ENCODE measurements around the gene TMEM63C.

TMEM63C gene

GRCh38 chr14:77214216-77214615 lies 32.6 kb downstream of the TMEM63C start:
- DNase-seq (ENCODE audit: insufficient read length) (no peak), FAIRE-seq (no peak)
- TF ChIP-seq POLR2A (IDR thresholded peaks at IDR 0.05; ENCODE audit: low read depth, low read length) = no peak
- no peak for TF ChIP-seq POLR2AphosphoS5 (IDR thresholded peaks at IDR 0.05; ENCODE audit: low read depth, low read length)
- no peak for TF ChIP-seq TAF1 (IDR thresholded peaks at IDR 0.05; ENCODE audit: borderline replicate concordance, low read depth, low read length)

GRCh38 chr14:77217551-77217950 lies 36.0 kb downstream of the TMEM63C start:
- FAIRE-seq (no peak), DNase-seq (ENCODE audit: insufficient read length) (no peak)
- TF ChIP-seq POLR2AphosphoS5 (IDR thresholded peaks at IDR 0.05; ENCODE audit: low read depth, low read length) = no peak
- TF ChIP-seq POLR2A (IDR thresholded peaks at IDR 0.05; ENCODE audit: low read depth, low read length) = no peak
- TF ChIP-seq TAF1 (IDR thresholded peaks at IDR 0.05; ENCODE audit: borderline replicate concordance, low read depth, low read length) = no peak

- DNase-seq (ENCODE audit: insufficient read length) (no peak), FAIRE-seq (no peak)
- TF ChIP-seq POLR2AphosphoS5 (IDR thresholded peaks at IDR 0.05; ENCODE audit: low read depth, low read length) (no peak), POLR2A (IDR thresholded peaks at IDR 0.05; ENCODE audit: low read depth, low read length) (no peak), TAF1 (IDR thresholded peaks at IDR 0.05; ENCODE audit: borderline replicate concordance, low read depth, low read length) (no peak)
Observed at GRCh38 chr14:77219591-77219990, 38.0 kb downstream of the TMEM63C start.

- DNase-seq (ENCODE audit: insufficient read length) = no peak
- FAIRE-seq = no peak
- TF ChIP-seq POLR2A (IDR thresholded peaks at IDR 0.05; ENCODE audit: low read depth, low read length) (no peak), POLR2AphosphoS5 (IDR thresholded peaks at IDR 0.05; ENCODE audit: low read depth, low read length) (no peak), TAF1 (IDR thresholded peaks at IDR 0.05; ENCODE audit: borderline replicate concordance, low read depth, low read length) (no peak)
Observed at GRCh38 chr14:77220246-77221017, 38.8 kb downstream of the TMEM63C start.

- no peak for DNase-seq (ENCODE audit: insufficient read length)
- no peak for TF ChIP-seq POLR2AphosphoS5 (IDR thresholded peaks at IDR 0.05; ENCODE audit: low read depth, low read length)
- TF ChIP-seq POLR2A (IDR thresholded peaks at IDR 0.05; ENCODE audit: low read depth, low read length) = no peak
- TF ChIP-seq TAF1 (IDR thresholded peaks at IDR 0.05; ENCODE audit: borderline replicate concordance, low read depth, low read length) = no peak
- no peak for FAIRE-seq
Observed at GRCh38 chr14:77221241-77221871, 39.8 kb downstream of the TMEM63C start.

- FAIRE-seq (no peak), DNase-seq (ENCODE audit: insufficient read length) (no peak)
- TF ChIP-seq POLR2AphosphoS5 (IDR thresholded peaks at IDR 0.05; ENCODE audit: low read depth, low read length) = no peak
- TF ChIP-seq TAF1 (IDR thresholded peaks at IDR 0.05; ENCODE audit: borderline replicate concordance, low read depth, low read length) = no peak
- no peak for TF ChIP-seq POLR2A (IDR thresholded peaks at IDR 0.05; ENCODE audit: low read depth, low read length)
Observed at GRCh38 chr14:77222546-77223225, 41.1 kb downstream of the TMEM63C start.

- no peak for FAIRE-seq
- no peak for DNase-seq (ENCODE audit: insufficient read length)
- TF ChIP-seq POLR2A (IDR thresholded peaks at IDR 0.05; ENCODE audit: low read depth, low read length) (no peak), POLR2AphosphoS5 (IDR thresholded peaks at IDR 0.05; ENCODE audit: low read depth, low read length) (no peak), TAF1 (IDR thresholded peaks at IDR 0.05; ENCODE audit: borderline replicate concordance, low read depth, low read length) (no peak)
Observed at GRCh38 chr14:77224212-77224611, 42.6 kb downstream of the TMEM63C start.

GRCh38 chr14:77225254-77225653 lies 43.7 kb downstream of the TMEM63C start:
- FAIRE-seq (no peak), DNase-seq (ENCODE audit: insufficient read length) (no peak)
- TF ChIP-seq POLR2A (IDR thresholded peaks at IDR 0.05; ENCODE audit: low read depth, low read length) (no peak), TAF1 (IDR thresholded peaks at IDR 0.05; ENCODE audit: borderline replicate concordance, low read depth, low read length) (no peak), POLR2AphosphoS5 (IDR thresholded peaks at IDR 0.05; ENCODE audit: low read depth, low read length) (no peak)

GRCh38 chr14:77225892-77226557 lies 44.4 kb downstream of the TMEM63C start:
- no peak for FAIRE-seq
- no peak for DNase-seq (ENCODE audit: insufficient read length)
- no peak for TF ChIP-seq POLR2AphosphoS5 (IDR thresholded peaks at IDR 0.05; ENCODE audit: low read depth, low read length)
- TF ChIP-seq POLR2A (IDR thresholded peaks at IDR 0.05; ENCODE audit: low read depth, low read length) = no peak
- no peak for TF ChIP-seq TAF1 (IDR thresholded peaks at IDR 0.05; ENCODE audit: borderline replicate concordance, low read depth, low read length)

GRCh38 chr14:77228056-77228455 lies 46.5 kb downstream of the TMEM63C start:
- TF ChIP-seq POLR2AphosphoS5 (IDR thresholded peaks at IDR 0.05; ENCODE audit: low read depth, low read length) (no peak), POLR2A (IDR thresholded peaks at IDR 0.05; ENCODE audit: low read depth, low read length) (no peak), TAF1 (IDR thresholded peaks at IDR 0.05; ENCODE audit: borderline replicate concordance, low read depth, low read length) (no peak)
- FAIRE-seq = no peak

GRCh38 chr14:77230914-77231313 lies 49.3 kb downstream of the TMEM63C start:
- FAIRE-seq = no peak
- no peak for DNase-seq (ENCODE audit: insufficient read length)
- no peak for TF ChIP-seq POLR2A (IDR thresholded peaks at IDR 0.05; ENCODE audit: low read depth, low read length)
- no peak for TF ChIP-seq TAF1 (IDR thresholded peaks at IDR 0.05; ENCODE audit: borderline replicate concordance, low read depth, low read length)
- TF ChIP-seq POLR2AphosphoS5 (IDR thresholded peaks at IDR 0.05; ENCODE audit: low read depth, low read length) = no peak

More at GRCh38 chr14:77228056-77228455, 46.5 kb downstream of the TMEM63C start:
- DNase-seq (ENCODE audit: insufficient read length) = no peak
